ENCODE data around the gene SYNGAP1.
"Not testable (repeated sequence)": the region's sequence is repeated elsewhere in the genome, so short reads cannot be mapped to it uniquely, and the experiment has no call there.

- not testable (repeated sequence) for TF ChIP-seq CTCF, POLR2A (IDR thresholded peaks at IDR 0.05)
These were observed 20.0 kb upstream of the SYNGAP1 start for GRCh38 chr6:33399881-33400280.
